MV-4-11 (cell line): ENCODE results near the gene IL11.

Experiments
- DNase-seq: peaks from one replicate; lab custom pipeline; 2025; lab: John Stamatoyannopoulos, UW

The IL11 gene

DNA sequence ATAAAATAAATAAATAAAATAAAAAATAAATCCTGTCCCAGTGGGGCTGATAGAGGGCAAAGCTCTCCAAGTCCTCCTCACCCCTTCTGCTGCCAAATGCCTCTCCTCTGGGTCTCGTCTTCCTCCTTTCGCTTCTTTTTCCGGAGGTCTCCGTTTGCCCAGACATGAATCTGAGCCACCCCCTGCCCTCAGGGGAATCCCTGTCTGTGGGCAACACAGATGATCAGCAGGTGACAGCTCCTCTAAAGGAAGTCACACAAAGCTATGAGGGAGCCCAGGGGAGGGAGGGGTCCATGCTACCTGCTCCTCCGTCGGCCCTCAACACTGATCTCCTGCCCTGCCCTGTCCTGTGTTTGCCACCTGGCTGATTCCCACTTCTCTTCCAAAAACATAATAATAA, 45.6 kb downstream of the IL11 start:
- DNase-seq, result no peak

DNA sequence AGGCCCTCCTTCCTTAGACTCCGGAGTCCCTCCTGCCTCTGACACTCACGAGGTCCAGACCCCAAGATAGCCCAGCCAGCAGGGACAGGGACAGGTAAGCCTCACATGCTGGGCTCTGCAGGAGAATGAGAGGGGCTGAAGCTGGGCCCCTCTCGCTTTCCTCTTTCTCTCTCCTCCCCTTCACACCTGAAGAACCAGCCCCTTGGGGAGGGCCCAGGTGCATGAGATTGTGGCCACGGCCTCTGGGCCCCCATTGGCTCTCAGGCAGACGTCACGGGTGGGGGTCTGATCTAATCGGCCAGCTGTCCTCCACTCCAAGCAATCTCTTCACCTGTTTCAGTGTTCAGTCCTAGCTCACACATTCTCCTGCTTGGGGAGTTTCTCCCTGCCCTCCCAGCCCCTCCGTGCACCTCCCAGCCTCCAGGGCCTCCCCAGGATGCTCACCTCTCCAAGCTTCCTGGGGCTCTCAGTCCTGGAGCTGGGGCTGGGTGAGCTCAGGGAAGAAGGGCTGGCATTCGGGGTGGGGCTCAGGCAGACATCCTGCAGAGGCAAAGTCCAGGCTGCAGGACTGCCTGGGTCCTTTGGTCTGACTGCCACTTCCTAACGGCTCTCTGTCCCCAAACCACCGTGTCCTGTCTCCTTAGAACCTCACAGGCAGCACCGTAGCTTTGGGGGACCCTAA, 47.9 kb downstream of the IL11 start:
- DNase-seq, result no peak

DNA sequence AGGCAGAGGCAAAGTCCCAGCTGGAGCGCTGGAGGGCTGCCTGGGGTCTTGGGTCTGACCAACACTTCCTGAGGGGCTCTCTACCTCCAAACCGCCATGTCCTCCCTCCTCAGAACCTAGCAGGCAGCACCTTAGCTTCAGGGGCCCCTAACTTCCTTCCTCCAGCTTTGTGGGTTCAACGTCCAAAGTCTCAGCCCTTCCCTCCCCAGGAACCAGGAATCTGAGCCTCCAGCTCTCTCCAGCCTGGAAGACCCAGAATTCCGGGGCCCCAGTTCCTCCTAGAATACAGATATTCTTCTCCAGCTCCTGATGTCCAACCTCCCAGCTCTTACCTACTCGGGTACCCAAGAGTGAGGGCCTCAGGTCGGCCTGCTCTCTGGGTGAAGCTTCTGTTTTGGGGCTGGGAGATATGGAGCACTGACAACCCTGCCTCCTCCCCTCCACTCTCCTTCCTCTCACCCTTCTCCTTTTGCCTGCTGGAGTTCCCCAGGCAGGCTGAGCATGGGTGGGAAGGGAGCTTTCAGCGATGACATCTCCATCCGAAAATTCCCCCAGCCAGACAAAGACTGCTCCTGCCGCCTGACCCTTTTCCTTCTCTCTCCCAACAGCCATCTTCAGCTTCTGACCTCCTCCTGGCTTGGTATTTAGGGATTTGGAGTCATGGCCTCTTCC, 48.7 kb downstream of the IL11 start:
- no peak for DNase-seq

DNA sequence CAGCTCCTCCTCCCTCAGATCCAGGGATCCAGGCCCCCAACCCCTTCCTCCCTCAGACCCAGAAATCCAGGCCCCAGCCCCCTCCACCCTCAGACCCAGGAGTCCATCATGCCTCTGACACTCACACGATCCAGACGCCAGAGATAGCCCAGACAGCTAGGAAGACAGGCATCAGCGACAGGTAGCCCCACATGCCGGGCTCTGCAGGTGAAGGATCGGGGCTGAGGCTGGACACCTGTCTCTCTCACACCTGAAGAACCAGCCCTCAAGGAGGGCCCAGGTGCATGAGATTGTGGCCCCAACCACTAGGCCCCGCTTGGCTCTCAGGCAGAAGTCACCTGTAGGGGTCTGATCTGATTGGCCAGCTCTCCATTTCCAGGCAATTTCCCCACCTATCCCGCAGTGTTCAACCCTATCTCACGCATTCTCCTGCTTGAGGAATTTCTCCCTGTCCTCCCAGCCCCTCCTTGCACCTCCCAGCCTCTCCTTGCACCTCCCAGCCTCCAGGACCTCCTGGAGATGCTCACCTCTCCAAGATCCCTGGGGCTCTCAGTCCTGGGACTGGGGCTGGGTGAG, 49.3 kb downstream of the IL11 start:
- no peak for DNase-seq

GRCh38 chr19:55319785-55320184, 50.5 kb downstream of the IL11 start:
- no peak for DNase-seq

- no peak for DNase-seq
Observed at GRCh38 chr19:55316646-55317045, 53.6 kb downstream of the IL11 start.

GRCh38 chr19:55315956-55316525, 54.2 kb downstream of the IL11 start:
- no peak for DNase-seq

- no peak for DNase-seq
Observed at GRCh38 chr19:55314396-55314795, 55.9 kb downstream of the IL11 start.
